ENCODE data around the gene DCP2.

DNA sequence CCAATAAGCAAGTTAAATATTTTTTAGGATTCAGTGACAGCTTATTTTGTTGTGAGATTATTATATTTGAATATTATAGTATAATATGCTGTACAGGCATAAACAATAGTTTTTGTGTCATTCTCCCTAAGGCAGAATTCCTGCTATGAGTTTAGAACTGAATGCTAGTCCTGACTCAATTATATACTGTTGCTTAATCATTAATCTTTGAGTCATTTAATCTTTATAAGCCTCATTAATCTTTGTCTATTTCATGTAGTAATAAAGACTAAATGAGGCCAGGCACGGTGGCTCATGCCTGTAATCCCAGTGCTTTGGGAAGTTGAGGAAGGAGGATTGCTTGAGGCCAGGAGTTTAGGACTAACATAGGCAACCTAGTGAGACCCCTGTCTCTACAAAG, 3.6 kb upstream of the DCP2 start:
- TF ChIP-seq POLR2AphosphoS5 (IDR thresholded peaks at IDR 0.05; ENCODE audit: low read depth, low read length) (no peak), POLR2A (IDR thresholded peaks at IDR 0.05; ENCODE audit: low read depth, low read length) (no peak)

All from GM12892 (cell line).